ENCODE results near the gene CT45A3.
"Not testable (repeated sequence)": the region's sequence is repeated elsewhere in the genome, so short reads cannot be mapped to it uniquely, and the experiment has no call there.

CT45A3 gene

GRCh38 chrX:135768091-135768490, at the start of gene CT45A3:
Gene CT45A3 (minus strand): TSS chrX:135768191. CDS start chrX:135764444, 3,747 bp downstream.
- DNase-seq (ENCODE audit: low read depth in 2 of 2), result not testable (repeated sequence)

- DNase-seq (ENCODE audit: low read depth in 2 of 2), result not testable (repeated sequence)
These were observed 34.7 kb upstream of the CT45A3 start, which contains the start of gene CT45A6 for GRCh38 chrX:135802687-135803086. Gene CT45A6 (minus strand): TSS chrX:135802787. CDS start chrX:135798993, 3,794 bp downstream.

- DNase-seq (ENCODE audit: low read depth in 2 of 2), result not testable (repeated sequence)
These were observed 17.4 kb upstream of the CT45A3 start, which contains the start of gene CT45A5 for GRCh38 chrX:135785403-135785802. Gene CT45A5 (minus strand): TSS chrX:135785503. CDS start chrX:135781729, 3,774 bp downstream.

- DNase-seq (ENCODE audit: low read depth in 2 of 2), result not testable (repeated sequence)
These were observed 23.3 kb downstream of the CT45A3 start for GRCh38 chrX:135744739-135745138.

GRCh38 chrX:135741192-135741715, 26.7 kb downstream of the CT45A3 start:
- no peak for DNase-seq (ENCODE audit: low read depth in 2 of 2)

- peak; percentile 32 to 44 for DNase-seq (ENCODE audit: low read depth in 2 of 2)
These were observed 27.3 kb downstream of the CT45A3 start for GRCh38 chrX:135740681-135741149.

- no peak for DNase-seq (ENCODE audit: low read depth in 2 of 2)
These were observed 30.5 kb downstream of the CT45A3 start for GRCh38 chrX:135737366-135738071.

GRCh38 chrX:135734666-135735065, 33.3 kb downstream of the CT45A3 start:
- DNase-seq (ENCODE audit: low read depth in 2 of 2), result not testable (repeated sequence)

GRCh38 chrX:135713795-135714194, 54.2 kb downstream of the CT45A3 start:
- DNase-seq (ENCODE audit: low read depth in 2 of 2), result no peak

GRCh38 chrX:135713183-135713689, 54.8 kb downstream of the CT45A3 start, which contains the start of gene CT45A1:
Gene CT45A1 (plus strand): TSS chrX:135713639. CDS start chrX:135718941, 5,302 bp downstream.
- peak; percentile 8 to 41 for DNase-seq (ENCODE audit: low read depth in 2 of 2)

Measured in stimulated activated CD8-positive, alpha-beta memory T cell treated with anti-CD3 and anti-CD28 coated beads, Interleukin-2, amount 100 ng/mL, for 48 hours (primary cell).